OCI-M1 (cell line): ENCODE results near the gene ZNF19.
"Not testable (repeated sequence)": the region's sequence is repeated elsewhere in the genome, so short reads cannot be mapped to it uniquely, and the experiment has no call there.

Source experiments
- DNase-seq: peaks from one replicate; lab custom pipeline; 2025; lab: John Stamatoyannopoulos, UW

The ZNF19 gene

GRCh38 chr16:71489122-71489521 is at the start of gene ZNF19:
ZNF19 (minus strand) TSS chr16:71489324; CDS start chr16:71482114, 7,210 bp downstream.
- no peak for DNase-seq

- peak; percentile 67 for DNase-seq
Measured at GRCh38 chr16:71537643-71538042, 48.5 kb upstream of the ZNF19 start.

GRCh38 chr16:71536752-71537499 is 47.8 kb upstream of the ZNF19 start:
- DNase-seq = no peak

- DNase-seq = no peak
Measured at GRCh38 chr16:71532366-71532765, 43.2 kb upstream of the ZNF19 start.

- no peak for DNase-seq
Measured at GRCh38 chr16:71528863-71529262, 39.7 kb upstream of the ZNF19 start.

GRCh38 chr16:71528257-71528656 is 39.1 kb upstream of the ZNF19 start:
- DNase-seq = no peak

- DNase-seq = peak; percentile 38
Measured at GRCh38 chr16:71526111-71526631, 37.0 kb upstream of the ZNF19 start, which contains the start of gene CHST4. CHST4 (plus strand) TSS chr16:71526426; CDS start chr16:71536678, 10,252 bp downstream.

- no peak for DNase-seq
Measured at GRCh38 chr16:71524566-71525553, 35.7 kb upstream of the ZNF19 start.

- DNase-seq = no peak
Measured at GRCh38 chr16:71520550-71520949, 31.4 kb upstream of the ZNF19 start.

GRCh38 chr16:71515026-71515425 is 25.9 kb upstream of the ZNF19 start:
- no peak for DNase-seq

GRCh38 chr16:71514476-71514875 is 25.4 kb upstream of the ZNF19 start:
- no peak for DNase-seq

- DNase-seq = no peak
Measured at GRCh38 chr16:71513302-71513701, 24.2 kb upstream of the ZNF19 start.

- no peak for DNase-seq
Measured at GRCh38 chr16:71507061-71507460, 17.9 kb upstream of the ZNF19 start.

GRCh38 chr16:71504901-71505300 is 15.8 kb upstream of the ZNF19 start:
- no peak for DNase-seq

GRCh38 chr16:71504051-71504450 is 14.9 kb upstream of the ZNF19 start:
- DNase-seq = not testable (repeated sequence)

- no peak for DNase-seq
Measured at GRCh38 chr16:71501547-71501946, 12.4 kb upstream of the ZNF19 start.

- no peak for DNase-seq
Measured at GRCh38 chr16:71500964-71501363, 11.8 kb upstream of the ZNF19 start.

- peak; percentile 80 for DNase-seq
Measured at GRCh38 chr16:71499775-71500364, 10.7 kb upstream of the ZNF19 start.

GRCh38 chr16:71498031-71498430 is 8.9 kb upstream of the ZNF19 start:
- DNase-seq = no peak

GRCh38 chr16:71493213-71493612 is 4.1 kb upstream of the ZNF19 start:
- peak; percentile 39 for DNase-seq

- DNase-seq = no peak
Measured at GRCh38 chr16:71492786-71493185, 3.7 kb upstream of the ZNF19 start.

- no peak for DNase-seq
Measured at GRCh38 chr16:71491054-71491453, 1.9 kb upstream of the ZNF19 start.
